HepG2 (cell line): Measurements from ENCODE around the gene BMP6. TPM values are rescaled to one million over a fixed set of nuclear protein-coding genes. Genes with fewer than 3 reads are reported as not detected.

Source experiments
- CHD4 ChIP-seq: fragments of 200-600 bp; sonication (generic); IDR thresholded peaks from 2 replicates; pipeline ENCODE4 v1.7.0; 2017; ENCODE audit warnings: mild to moderate bottlenecking, low read length, borderline replicate concordance
- GATAD1 ChIP-seq: IDR thresholded peaks from 2 replicates; pipeline ENCODE4 v1.6.1; 2016; ENCODE audit warnings: missing genetic modification reagents, missing compliant biosample characterization
- IKZF4 ChIP-seq: sonication (generic); formaldehyde crosslinking; IDR thresholded peaks from 2 replicates; pipeline ENCODE4 v1.5.1; 2020; ENCODE audit warnings: borderline replicate concordance, mild to moderate bottlenecking, low read depth, missing genetic modification reagents; ENCODE audit errors: not compliant biosample characterization
- ISX ChIP-seq: sonication (generic); formaldehyde crosslinking; conservative IDR thresholded peaks from 2 replicates; pipeline ENCODE4 v1.5.0; 2020; ENCODE audit warnings: missing genetic modification reagents
- KLF9 ChIP-seq: IDR thresholded peaks from 2 replicates; pipeline ENCODE4 v1.6.1; 2016; ENCODE audit warnings: low read depth
- MEIS2 ChIP-seq: sonication (generic); formaldehyde crosslinking; IDR thresholded peaks from 2 replicates; pipeline ENCODE4 v1.9.0; 2021; ENCODE audit warnings: mild to moderate bottlenecking, missing genetic modification reagents
- MXD3 ChIP-seq: IDR thresholded peaks from 2 replicates; pipeline ENCODE4 v1.6.1; 2016; ENCODE audit warnings: mild to moderate bottlenecking, missing biosample characterization, missing genetic modification reagents
- NFIC ChIP-seq: IDR thresholded peaks from 2 replicates; pipeline ENCODE4 v1.6.1; 2012; ENCODE audit warnings: mild to moderate bottlenecking, low read length, inconsistent platforms
- RFX5 ChIP-seq: IDR thresholded peaks from 2 replicates; pipeline ENCODE4 v1.6.1; 2011; ENCODE audit warnings: low read depth, low read length, improper control_type of control experiment
- THRA ChIP-seq: sonication (generic); formaldehyde crosslinking; IDR thresholded peaks from 2 replicates; pipeline ENCODE4 v1.4.0; 2020; ENCODE audit warnings: missing genetic modification reagents, borderline replicate concordance
- USF2 ChIP-seq, 2 experiments: sonication (generic) in 1 of 2; formaldehyde crosslinking in 1 of 2; IDR thresholded peaks; 2 replicates each; pipeline versions ENCODE4 v1.5.1 to v1.6.1; 2011 to 2020; ENCODE audit warnings: borderline replicate concordance in 1 of 2, low read depth in 1 of 2, low read length in 1 of 2, mild to moderate bottlenecking in 1 of 2, missing genetic modification reagents in 1 of 2, moderate library complexity in 1 of 2
- ZBTB10 ChIP-seq: sonication (generic); formaldehyde crosslinking; IDR thresholded peaks from 2 replicates; pipeline ENCODE4 v1.4.0; 2020; ENCODE audit warnings: missing genetic modification reagents, borderline replicate concordance
- ZBTB7A ChIP-seq: sonication (generic); formaldehyde crosslinking; IDR thresholded peaks from 2 replicates; pipeline ENCODE4 v1.8.0; 2022; ENCODE audit warnings: mild to moderate bottlenecking, missing genetic modification reagents
- ZGPAT ChIP-seq: IDR thresholded peaks from 2 replicates; pipeline ENCODE4 v1.6.1; 2016; ENCODE audit warnings: mild to moderate bottlenecking
- ZNF235 ChIP-seq: sonication (generic); formaldehyde crosslinking; IDR thresholded peaks from 2 replicates; pipeline ENCODE4 v1.8.1; 2023; ENCODE audit warnings: mild to moderate bottlenecking, missing genetic modification reagents, borderline replicate concordance
- ZNF382 ChIP-seq: sonication (generic); formaldehyde crosslinking; IDR thresholded peaks from 2 replicates; pipeline ENCODE4 v1.5.0; 2020; ENCODE audit warnings: missing genetic modification reagents, mild to moderate bottlenecking, borderline replicate concordance
- ZNF629 ChIP-seq: sonication (generic); formaldehyde crosslinking; conservative IDR thresholded peaks from 2 replicates; pipeline ENCODE4 v1.5.0; 2020; ENCODE audit warnings: missing genetic modification reagents
- ZNF660 ChIP-seq: sonication (generic); formaldehyde crosslinking; IDR thresholded peaks from 2 replicates; pipeline ENCODE4 v1.5.1; 2020; ENCODE audit warnings: mild to moderate bottlenecking, low read depth, missing genetic modification reagents, borderline replicate concordance
- ZSCAN25 ChIP-seq: sonication (generic); formaldehyde crosslinking; IDR thresholded peaks from 2 replicates; pipeline ENCODE4 v1.8.0; 2022; ENCODE audit warnings: mild to moderate bottlenecking, missing genetic modification reagents
- ZZZ3 ChIP-seq: sonication (generic); formaldehyde crosslinking; IDR thresholded peaks from 2 replicates; pipeline ENCODE4 v1.4.0; 2020; ENCODE audit warnings: missing genetic modification reagents, mild to moderate bottlenecking, borderline replicate concordance
- polyA plus RNA-seq, 8 experiments: library from polyadenylated mRNA; depleted of rRNA in 3 of 8; stranded (reverse) in 7 of 8; unstranded in 1 of 8; fragments of >200 nt; fragmentation: Illumina TruSeq in 4 of 8; extraction: Trizol in 4 of 8; gene quantifications; 2 replicates each; pipeline versions ENCODE4 v1.2.1 to v1.2.3, GENCODE V29; 2011 to 2016; ENCODE audit warnings: low read depth in 4 of 8, missing spikeins in 1 of 8, mixed read lengths in 1 of 8; ENCODE audit not compliant: insufficient read depth in 1 of 8
- total RNA-seq, 5 experiments: library from RNA; depleted of rRNA; stranded (reverse); fragments of >200 nt; fragmentation: Illumina TruSeq; extraction: Trizol; gene quantifications; 2 replicates each; pipeline ENCODE4 v1.2.3, GENCODE V29; 2016; ENCODE audit warnings: low read depth in 1 of 5

The BMP6 gene
- total and polyA plus RNA-seq, 2 of the 13 experiments (the other 11 are each of a cell fraction or from before 2014, with no cell fraction given): 0.09 to 0.18 TPM

- TF ChIP-seq ISX (CRISPR knock-in tag) (no peak), NFIC (no peak), ZNF629 (CRISPR knock-in tag) (0 out of 2 replicates have a peak, but pooled peaks have one; percentile 34), ZZZ3 (peak; percentile 45; the same call in 1 of the 2 replicates), ZBTB10 (CRISPR knock-in tag) (peak; percentile 99), THRA (CRISPR knock-in tag) (peak; percentile 55), USF2 (IDR thresholded peaks at IDR 0.05; ENCODE audit: low read depth, low read length) (no peak), USF2 (CRISPR knock-in tag; IDR thresholded peaks at IDR 0.05; ENCODE audit: borderline replicate concordance) (no peak), ZSCAN25 (CRISPR knock-in tag) (peak; percentile 76), MEIS2 (CRISPR knock-in tag) (peak; percentile 86; the same call in 1 of the 2 replicates), ZNF235 (CRISPR knock-in tag) (no peak), CHD4 (no peak), RFX5 (no peak), MXD3 (peak; percentile 96), ZNF382 (CRISPR knock-in tag) (no peak), ZNF660 (CRISPR knock-in tag) (no peak), ZGPAT (CRISPR knock-in tag) (peak; percentile 92), KLF9 (CRISPR knock-in tag) (peak; percentile 85; the same call in 1 of the 2 replicates), IKZF4 (peak; percentile 63), ZBTB7A (CRISPR knock-in tag) (peak; percentile 97), GATAD1 (CRISPR knock-in tag) (peak; percentile 75)
Observed at GRCh38 chr6:7909323-7910276, 183.7 kb downstream of the BMP6 start (continued).
